GM18511 (cell line): Measurements from ENCODE around the gene COG5.

ENCODE experiments used
- ATAC-seq: cut with Tn5 transposase; IDR thresholded peaks from one replicate; pipeline ENCODE4 v1.9.1; 2021; ENCODE audit warnings: mild to moderate bottlenecking, moderate library complexity; ENCODE audit not compliant: unreplicated experiment

The COG5 gene

GRCh38 chr7:107464666-107465226, 99.0 kb downstream of the COG5 start:
- ATAC-seq = no peak

- ATAC-seq = peak; percentile 48
Observed at GRCh38 chr7:107463139-107464078, 100.3 kb downstream of the COG5 start.

GRCh38 chr7:107461938-107462533, 101.7 kb downstream of the COG5 start:
- ATAC-seq = no peak

- ATAC-seq = no peak
Observed at GRCh38 chr7:107453388-107453787, 110.3 kb downstream of the COG5 start.

GRCh38 chr7:107450970-107451369, 112.8 kb downstream of the COG5 start:
- ATAC-seq = no peak

DNA sequence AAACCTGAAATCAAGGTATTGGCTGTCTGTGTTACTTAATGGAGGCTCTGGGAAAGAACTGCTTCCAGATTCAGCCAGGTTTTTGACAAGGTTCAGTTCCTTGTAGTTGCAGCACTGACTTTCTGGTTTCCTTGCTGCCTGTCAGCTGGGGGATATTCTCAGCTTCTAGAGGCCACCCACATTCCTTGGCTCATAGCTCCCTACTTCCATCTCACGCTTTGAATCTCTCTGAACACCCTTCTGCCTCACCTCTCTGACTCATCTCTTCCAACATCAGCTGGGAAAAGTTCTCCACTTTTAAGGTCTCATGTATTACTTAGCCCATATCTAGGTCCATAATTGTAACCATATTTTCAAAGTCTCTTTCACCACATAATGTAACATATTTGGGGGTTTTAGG, 116.7 kb downstream of the COG5 start:
- ATAC-seq = no peak

GRCh38 chr7:107446531-107446930, 117.2 kb downstream of the COG5 start:
- ATAC-seq = no peak

DNA sequence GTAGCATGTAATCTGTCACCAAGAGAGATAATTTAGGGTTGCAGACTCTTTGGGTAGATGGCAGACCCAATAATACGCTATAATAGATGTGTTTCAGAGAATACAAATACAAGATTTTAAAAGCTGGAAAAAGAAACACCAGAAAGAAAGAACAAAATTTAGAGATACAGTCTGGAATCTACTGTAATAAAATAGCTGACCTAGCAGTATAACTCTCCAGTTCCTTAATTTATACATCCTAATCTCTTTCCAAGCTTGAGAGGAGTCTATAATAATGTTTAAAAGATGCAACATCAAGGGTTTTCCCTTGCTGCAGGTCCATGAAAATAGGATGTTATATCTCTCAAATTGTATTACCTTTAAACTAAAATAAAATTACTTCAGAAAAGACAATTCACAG, 121.0 kb downstream of the COG5 start:
- no peak for ATAC-seq

DNA sequence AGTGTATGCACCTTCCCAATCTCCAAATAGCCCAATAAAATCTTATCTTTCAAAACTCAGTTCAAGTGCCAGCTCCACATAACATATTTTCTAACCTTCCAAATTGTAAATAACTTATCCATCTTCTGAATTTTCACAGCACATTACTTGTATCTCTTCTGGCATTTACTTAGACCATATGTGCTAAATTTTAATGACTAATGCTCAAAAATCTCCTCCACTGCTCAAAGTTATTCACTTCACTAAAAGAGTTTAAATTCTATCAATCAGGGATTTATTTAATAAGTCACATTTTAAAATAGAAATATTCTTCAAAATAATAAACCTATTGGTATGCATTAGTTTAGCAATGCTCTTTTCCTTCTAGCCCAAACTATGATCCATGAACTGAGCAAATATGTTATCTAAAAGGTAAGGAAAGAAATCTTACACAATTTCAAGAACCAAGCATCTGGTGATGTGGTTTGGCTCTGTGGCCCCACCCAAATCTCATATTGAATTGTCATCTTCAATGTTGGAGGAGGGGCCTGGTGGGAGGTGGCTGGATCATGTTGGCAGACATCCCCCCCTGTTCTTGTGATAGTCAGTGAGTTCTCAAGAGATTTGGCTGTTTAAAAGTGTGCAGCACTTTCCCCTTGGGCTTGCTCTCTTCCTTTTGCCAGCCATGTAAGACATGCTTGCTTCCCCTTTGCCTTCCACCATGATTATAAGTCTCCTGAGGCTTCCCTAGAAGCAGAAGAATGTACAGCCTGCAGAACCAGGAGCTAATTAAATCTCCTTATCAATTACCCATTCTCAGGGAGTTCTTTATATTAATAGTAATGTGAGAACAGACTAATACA, 121.9 kb downstream of the COG5 start:
- no peak for ATAC-seq

DNA sequence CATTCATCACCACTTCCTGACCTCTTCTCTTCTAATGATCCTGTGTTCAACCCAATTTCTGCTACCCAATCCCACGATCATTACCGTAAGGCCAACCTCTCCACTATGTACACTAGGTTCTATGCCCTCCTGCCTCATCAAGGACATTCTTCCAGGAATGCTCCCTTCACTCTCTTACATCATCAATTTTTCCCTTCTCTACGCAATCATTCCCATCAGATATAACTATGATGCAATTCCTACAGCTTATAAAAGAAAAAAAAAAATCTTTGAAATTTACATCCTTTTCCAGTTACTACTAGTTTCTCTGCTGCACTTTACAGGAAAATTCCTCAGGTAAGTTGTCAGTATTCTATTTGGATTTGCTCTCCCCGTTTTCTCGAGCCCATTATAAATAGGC, 124.7 kb downstream of the COG5 start:
- ATAC-seq = no peak

- ATAC-seq = no peak
Observed at GRCh38 chr7:107435749-107436148, 128.0 kb downstream of the COG5 start.

GRCh38 chr7:107432261-107432660, 131.5 kb downstream of the COG5 start:
- no peak for ATAC-seq

- ATAC-seq = no peak
Observed at GRCh38 chr7:107430057-107430456, 133.7 kb downstream of the COG5 start.

DNA sequence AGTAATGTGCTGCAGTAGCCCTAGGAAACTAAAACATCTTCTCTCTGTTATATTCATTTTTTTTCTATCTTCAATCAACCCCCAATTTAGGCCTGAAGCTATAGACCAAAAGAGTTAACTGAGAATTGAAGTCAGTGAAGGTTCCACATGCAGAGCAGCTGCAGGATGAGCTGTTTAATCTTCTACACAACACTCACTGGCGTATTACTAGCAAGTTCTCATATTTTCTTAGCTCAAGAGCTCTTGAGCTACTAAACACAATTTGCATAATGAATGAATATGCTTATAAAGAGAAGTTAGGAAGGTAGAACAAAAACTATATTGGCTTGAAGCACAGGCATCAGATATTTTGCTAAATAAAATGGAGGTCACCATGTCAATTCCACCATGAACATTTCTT, 135.1 kb downstream of the COG5 start:
- no peak for ATAC-seq

DNA sequence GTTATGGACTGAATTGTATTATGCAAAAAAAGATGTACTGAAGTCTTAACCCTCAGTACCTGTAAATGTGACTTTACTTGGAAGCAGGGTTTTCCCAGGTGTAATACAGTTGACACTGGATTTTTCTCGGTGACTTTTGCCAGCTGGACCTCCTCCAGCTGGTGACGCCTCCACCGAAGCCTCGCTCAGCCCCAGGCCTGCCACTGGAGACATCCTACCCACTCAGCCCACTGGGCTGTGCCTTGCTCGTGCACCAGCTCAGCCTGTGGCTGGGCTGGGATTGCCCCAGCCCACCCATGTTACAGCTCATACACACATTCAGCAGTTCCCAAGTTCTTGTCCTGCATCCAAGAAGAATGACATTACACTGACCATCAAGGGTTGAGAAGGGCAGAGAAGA, 136.3 kb downstream of the COG5 start:
- ATAC-seq = no peak

DNA sequence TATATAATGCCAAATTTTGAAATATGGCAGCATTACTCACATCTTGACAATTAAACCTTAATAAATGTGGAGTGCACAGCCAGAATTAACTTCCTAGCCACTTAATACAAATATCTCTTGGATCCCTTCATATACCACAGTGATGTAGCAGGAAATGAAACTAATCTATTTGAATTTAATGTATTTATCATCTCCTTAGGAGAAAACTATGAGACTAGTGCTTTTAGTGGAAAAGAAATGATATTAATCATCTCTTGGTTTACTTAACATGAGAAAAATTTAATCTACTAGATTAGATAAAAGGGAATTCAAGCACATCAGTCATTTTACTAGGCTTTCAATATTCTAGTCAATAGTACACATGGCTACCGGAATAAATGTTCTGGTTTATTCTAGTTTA, 149.5 kb downstream of the COG5 start:
- ATAC-seq = no peak

- no peak for ATAC-seq
Observed at GRCh38 chr7:107408349-107408748, 155.4 kb downstream of the COG5 start.

DNA sequence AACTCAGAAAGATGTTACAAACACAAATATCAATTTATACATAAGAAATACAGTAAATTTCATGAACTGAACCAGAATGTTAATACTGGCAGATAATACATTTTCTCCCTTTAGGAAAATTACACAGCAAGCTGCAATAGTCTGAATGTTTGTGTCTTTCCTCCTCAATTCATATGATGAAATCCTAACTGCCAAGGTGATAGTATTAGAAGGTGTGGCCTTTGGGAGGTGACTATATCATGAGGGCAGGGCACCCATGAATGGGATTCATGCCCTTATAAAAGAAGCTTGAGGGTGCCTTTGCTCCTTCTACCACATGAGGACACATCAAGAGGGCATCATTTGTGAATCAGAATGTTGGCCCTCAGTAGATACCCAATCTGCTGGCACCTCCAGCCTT, 158.2 kb downstream of the COG5 start:
- no peak for ATAC-seq

GRCh38 chr7:107404740-107405537, 158.8 kb downstream of the COG5 start:
- ATAC-seq = no peak

- no peak for ATAC-seq
Observed at GRCh38 chr7:107398161-107398560, 165.6 kb downstream of the COG5 start.
